ENCODE measurements around the gene AGAP1.

AGAP1 gene

GRCh38 chr2:236180831-236181453 is 687.1 kb downstream of the AGAP1 start:
- DNase-seq (ENCODE audit: low read depth, low spot score): no peak
